ENCODE data around the gene CAPN9.

CAPN9 gene

GRCh38 chr1:230790026-230790425, 42.8 kb downstream of the CAPN9 start (continued):
- TF ChIP-seq OSR1 (CRISPR knock-in tag; IDR thresholded peaks at IDR 0.05) (no peak), ZNF8 (CRISPR knock-in tag; IDR thresholded peaks at IDR 0.05) (no peak), RARB (CRISPR knock-in tag; IDR thresholded peaks at IDR 0.05) (no peak), ISL1 (CRISPR knock-in tag; IDR thresholded peaks at IDR 0.05) (no peak), CSDC2 (CRISPR knock-in tag; IDR thresholded peaks at IDR 0.05) (no peak), TCF4 (CRISPR knock-in tag; IDR thresholded peaks at IDR 0.05; ENCODE audit: borderline replicate concordance) (no peak), ZFP30 (CRISPR knock-in tag; IDR thresholded peaks at IDR 0.05) (no peak)

DNA sequence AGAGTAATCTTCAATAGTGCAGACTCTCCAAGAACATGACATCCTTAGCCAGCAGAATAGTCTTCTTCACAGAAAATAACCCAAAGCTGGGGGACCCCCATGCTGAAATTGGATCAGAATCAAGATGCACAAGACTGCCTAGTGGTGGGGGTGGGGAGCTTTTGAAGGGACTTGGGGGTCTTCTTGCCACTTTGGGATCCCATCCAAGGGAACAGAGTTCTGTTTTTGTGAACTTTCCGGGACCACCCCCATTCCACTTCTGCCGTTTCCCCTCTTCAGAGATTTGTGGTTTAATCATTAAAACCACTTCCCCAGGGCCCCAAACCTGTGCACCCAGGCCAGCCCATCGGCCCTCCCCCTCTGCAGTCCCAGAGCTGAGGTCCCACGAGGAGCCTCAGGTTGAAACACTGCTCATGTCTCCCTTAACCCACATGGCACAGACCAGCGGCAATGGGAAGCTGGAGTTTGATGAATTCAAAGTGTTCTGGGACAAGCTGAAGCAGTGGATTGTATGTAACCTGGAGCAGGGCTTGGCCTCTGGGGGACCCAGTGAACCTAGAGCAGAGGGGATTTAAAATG, 44.9 kb downstream of the CAPN9 start:
- no peak for ATAC-seq
- TF ChIP-seq GLIS3 (CRISPR knock-in tag; IDR thresholded peaks at IDR 0.05) (no peak), ZNF70 (CRISPR knock-in tag; IDR thresholded peaks at IDR 0.05) (no peak), CSDC2 (CRISPR knock-in tag; IDR thresholded peaks at IDR 0.05) (no peak), ZNF8 (CRISPR knock-in tag; IDR thresholded peaks at IDR 0.05) (no peak), ZC3H10 (CRISPR knock-in tag; IDR thresholded peaks at IDR 0.05) (no peak), ZFP30 (CRISPR knock-in tag; IDR thresholded peaks at IDR 0.05) (no peak), PPARA (CRISPR knock-in tag; IDR thresholded peaks at IDR 0.05; ENCODE audit: borderline replicate concordance) (no peak), ISL1 (CRISPR knock-in tag; IDR thresholded peaks at IDR 0.05) (no peak), SNAI2 (CRISPR knock-in tag; IDR thresholded peaks at IDR 0.05) (no peak), ZNF565 (CRISPR knock-in tag; conservative IDR thresholded peaks at IDR 0.05; ENCODE audit: low read depth) (no peak), ESRRG (CRISPR knock-in tag; IDR thresholded peaks at IDR 0.05) (no peak), ZFP3 (CRISPR knock-in tag; IDR thresholded peaks at IDR 0.05) (no peak), POU6F1 (CRISPR knock-in tag; IDR thresholded peaks at IDR 0.05; ENCODE audit: borderline replicate concordance, low read depth) (no peak)
- TF ChIP-seq, protein P1, sequence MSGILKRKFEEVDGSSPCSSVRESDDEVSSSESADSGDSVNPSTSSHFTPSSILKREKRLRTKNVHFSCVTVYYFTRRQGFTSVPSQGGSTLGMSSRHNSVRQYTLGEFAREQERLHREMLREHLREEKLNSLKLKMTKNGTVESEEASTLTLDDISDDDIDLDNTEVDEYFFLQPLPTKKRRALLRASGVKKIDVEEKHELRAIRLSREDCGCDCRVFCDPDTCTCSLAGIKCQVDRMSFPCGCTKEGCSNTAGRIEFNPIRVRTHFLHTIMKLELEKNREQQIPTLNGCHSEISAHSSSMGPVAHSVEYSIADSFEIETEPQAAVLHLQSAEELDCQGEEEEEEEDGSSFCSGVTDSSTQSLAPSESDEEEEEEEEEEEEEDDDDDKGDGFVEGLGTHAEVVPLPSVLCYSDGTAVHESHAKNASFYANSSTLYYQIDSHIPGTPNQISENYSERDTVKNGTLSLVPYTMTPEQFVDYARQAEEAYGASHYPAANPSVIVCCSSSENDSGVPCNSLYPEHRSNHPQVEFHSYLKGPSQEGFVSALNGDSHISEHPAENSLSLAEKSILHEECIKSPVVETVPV (CRISPR knock-in tag; IDR thresholded peaks at IDR 0.05): no peak

GRCh38 chr1:230792691-230793462, 45.7 kb downstream of the CAPN9 start:
- no peak for ATAC-seq
- TF ChIP-seq CSDC2 (CRISPR knock-in tag; IDR thresholded peaks at IDR 0.05) (no peak), RARB (CRISPR knock-in tag; IDR thresholded peaks at IDR 0.05) (no peak), BACH2 (CRISPR knock-in tag; IDR thresholded peaks at IDR 0.05; ENCODE audit: borderline replicate concordance) (no peak), TOX (CRISPR knock-in tag; IDR thresholded peaks at IDR 0.05; ENCODE audit: borderline replicate concordance) (no peak), ARNTL (CRISPR knock-in tag; IDR thresholded peaks at IDR 0.05; ENCODE audit: borderline replicate concordance, low read depth) (no peak), ZNF565 (CRISPR knock-in tag; conservative IDR thresholded peaks at IDR 0.05; ENCODE audit: low read depth) (no peak), SNAI2 (CRISPR knock-in tag; IDR thresholded peaks at IDR 0.05) (no peak), ZNF8 (CRISPR knock-in tag; IDR thresholded peaks at IDR 0.05) (no peak), PPARA (CRISPR knock-in tag; IDR thresholded peaks at IDR 0.05; ENCODE audit: borderline replicate concordance) (no peak), GLIS3 (CRISPR knock-in tag; IDR thresholded peaks at IDR 0.05) (no peak), ISL1 (CRISPR knock-in tag; IDR thresholded peaks at IDR 0.05) (no peak), ZFP3 (CRISPR knock-in tag; IDR thresholded peaks at IDR 0.05) (no peak)
- TF ChIP-seq, protein P1 (CRISPR knock-in tag; IDR thresholded peaks at IDR 0.05): no peak
- TF ChIP-seq, protein P2, sequence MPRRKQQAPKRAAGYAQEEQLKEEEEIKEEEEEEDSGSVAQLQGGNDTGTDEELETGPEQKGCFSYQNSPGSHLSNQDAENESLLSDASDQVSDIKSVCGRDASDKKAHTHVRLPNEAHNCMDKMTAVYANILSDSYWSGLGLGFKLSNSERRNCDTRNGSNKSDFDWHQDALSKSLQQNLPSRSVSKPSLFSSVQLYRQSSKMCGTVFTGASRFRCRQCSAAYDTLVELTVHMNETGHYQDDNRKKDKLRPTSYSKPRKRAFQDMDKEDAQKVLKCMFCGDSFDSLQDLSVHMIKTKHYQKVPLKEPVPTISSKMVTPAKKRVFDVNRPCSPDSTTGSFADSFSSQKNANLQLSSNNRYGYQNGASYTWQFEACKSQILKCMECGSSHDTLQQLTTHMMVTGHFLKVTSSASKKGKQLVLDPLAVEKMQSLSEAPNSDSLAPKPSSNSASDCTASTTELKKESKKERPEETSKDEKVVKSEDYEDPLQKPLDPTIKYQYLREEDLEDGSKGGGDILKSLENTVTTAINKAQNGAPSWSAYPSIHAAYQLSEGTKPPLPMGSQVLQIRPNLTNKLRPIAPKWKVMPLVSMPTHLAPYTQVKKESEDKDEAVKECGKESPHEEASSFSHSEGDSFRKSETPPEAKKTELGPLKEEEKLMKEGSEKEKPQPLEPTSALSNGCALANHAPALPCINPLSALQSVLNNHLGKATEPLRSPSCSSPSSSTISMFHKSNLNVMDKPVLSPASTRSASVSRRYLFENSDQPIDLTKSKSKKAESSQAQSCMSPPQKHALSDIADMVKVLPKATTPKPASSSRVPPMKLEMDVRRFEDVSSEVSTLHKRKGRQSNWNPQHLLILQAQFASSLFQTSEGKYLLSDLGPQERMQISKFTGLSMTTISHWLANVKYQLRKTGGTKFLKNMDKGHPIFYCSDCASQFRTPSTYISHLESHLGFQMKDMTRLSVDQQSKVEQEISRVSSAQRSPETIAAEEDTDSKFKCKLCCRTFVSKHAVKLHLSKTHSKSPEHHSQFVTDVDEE (CRISPR knock-in tag; IDR thresholded peaks at IDR 0.05): no peak
- TF ChIP-seq, protein P3, sequence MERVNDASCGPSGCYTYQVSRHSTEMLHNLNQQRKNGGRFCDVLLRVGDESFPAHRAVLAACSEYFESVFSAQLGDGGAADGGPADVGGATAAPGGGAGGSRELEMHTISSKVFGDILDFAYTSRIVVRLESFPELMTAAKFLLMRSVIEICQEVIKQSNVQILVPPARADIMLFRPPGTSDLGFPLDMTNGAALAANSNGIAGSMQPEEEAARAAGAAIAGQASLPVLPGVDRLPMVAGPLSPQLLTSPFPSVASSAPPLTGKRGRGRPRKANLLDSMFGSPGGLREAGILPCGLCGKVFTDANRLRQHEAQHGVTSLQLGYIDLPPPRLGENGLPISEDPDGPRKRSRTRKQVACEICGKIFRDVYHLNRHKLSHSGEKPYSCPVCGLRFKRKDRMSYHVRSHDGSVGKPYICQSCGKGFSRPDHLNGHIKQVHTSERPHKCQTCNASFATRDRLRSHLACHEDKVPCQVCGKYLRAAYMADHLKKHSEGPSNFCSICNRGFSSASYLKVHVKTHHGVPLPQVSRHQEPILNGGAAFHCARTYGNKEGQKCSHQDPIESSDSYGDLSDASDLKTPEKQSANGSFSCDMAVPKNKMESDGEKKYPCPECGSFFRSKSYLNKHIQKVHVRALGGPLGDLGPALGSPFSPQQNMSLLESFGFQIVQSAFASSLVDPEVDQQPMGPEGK (CRISPR knock-in tag; IDR thresholded peaks at IDR 0.05; ENCODE audit: borderline replicate concordance): no peak
